ENCODE measurements around the gene RBM20.

DNA sequence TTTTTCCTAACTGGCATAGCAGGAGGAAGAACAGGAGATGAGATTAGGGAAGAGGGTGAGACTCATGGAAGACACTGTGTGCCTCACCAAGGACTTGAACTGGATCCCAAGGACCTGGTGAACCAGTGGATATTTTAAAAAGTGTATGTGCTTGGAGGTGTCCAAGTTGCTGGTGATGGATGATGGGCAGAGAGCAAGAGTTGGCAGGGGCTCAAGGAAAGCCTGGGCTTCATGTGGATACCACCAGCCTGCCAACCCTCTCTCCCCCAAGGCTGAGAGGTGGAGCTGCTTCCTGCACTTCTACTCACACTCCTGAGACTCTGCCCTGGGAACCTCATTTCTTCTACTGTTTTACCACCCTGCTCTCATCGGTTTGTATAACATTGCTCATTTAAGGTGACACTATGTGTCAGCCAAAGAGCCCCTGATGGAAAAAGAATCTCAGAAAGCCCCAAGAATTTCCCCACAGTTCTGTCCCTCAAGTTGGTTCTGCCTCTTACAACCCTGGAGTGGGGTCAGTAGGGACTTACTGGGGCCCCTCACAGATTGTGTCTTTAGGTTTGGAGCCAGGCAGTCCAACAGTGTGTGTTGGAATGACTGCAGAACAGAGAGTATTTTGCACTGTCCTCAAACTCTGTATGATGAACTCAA, 171.3 kb downstream of the RBM20 start:
- TF ChIP-seq, protein P1, sequence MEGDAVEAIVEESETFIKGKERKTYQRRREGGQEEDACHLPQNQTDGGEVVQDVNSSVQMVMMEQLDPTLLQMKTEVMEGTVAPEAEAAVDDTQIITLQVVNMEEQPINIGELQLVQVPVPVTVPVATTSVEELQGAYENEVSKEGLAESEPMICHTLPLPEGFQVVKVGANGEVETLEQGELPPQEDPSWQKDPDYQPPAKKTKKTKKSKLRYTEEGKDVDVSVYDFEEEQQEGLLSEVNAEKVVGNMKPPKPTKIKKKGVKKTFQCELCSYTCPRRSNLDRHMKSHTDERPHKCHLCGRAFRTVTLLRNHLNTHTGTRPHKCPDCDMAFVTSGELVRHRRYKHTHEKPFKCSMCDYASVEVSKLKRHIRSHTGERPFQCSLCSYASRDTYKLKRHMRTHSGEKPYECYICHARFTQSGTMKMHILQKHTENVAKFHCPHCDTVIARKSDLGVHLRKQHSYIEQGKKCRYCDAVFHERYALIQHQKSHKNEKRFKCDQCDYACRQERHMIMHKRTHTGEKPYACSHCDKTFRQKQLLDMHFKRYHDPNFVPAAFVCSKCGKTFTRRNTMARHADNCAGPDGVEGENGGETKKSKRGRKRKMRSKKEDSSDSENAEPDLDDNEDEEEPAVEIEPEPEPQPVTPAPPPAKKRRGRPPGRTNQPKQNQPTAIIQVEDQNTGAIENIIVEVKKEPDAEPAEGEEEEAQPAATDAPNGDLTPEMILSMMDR (IDR thresholded peaks at IDR 0.05), result no peak
- no peak for TF ChIP-seq POLR2AphosphoS5 (IDR thresholded peaks at IDR 0.05; ENCODE audit: low read depth, low read length)

Data from Panc1 (cell line).